Measurements from ENCODE around the gene TCEAL8. TPM values are rescaled to one million over a fixed set of nuclear protein-coding genes. Genes with fewer than 3 reads are reported as not detected.

The TCEAL8 gene
- total and polyA plus RNA-seq, 2 of the 8 experiments (the other 6 are each of a cell fraction or from before 2014, with no cell fraction given) = 47.2 to 82.2 TPM

DNA sequence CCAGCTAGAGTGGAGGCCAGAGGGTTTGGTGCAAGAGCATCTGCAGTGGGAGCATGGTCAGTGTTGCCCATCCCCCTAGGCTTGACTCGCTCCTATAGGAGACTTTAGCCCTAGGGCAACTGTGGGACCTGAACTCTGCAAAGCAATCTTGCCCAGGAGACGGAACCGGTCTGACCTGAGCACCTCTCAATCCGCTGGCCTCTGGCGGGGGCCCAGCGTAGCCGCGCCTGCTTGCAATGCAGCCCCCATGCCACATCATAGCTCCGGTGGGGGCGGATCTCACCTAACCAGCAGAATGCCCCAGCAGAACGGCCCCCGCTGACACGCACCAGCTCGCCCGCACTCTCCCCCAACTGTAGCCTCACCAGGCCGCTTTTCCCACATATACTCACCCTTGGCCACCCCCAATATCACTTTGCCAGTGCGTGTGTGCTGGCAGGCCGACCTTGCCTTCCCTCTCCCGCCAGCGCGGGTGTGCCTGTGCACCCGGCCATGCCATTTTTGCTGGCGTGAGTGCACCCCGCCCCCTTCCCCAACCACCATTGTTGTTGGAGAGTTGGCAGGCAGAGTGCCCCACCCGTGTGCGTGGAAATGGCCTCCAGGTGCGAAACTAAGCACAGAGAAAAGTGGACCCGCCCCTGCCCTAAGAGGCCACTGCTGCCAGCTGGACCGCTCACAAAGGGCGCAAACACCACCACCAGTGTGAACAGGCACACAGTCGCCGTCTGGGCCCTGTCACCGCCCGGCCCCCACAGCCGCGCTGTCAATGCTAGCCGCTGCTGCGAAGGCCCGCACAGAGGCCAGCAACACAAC is 34.2 kb downstream of the TCEAL8 start:
- WGBS, 2 experiments (ENCODE audit: extremely low coverage in 1 of 2, insufficient coverage in 1 of 2, insufficient read length in 1 of 2, insufficient replicate concordance in 2 of 2, low coverage in 1 of 2, low lambda C conversion rate in 2 of 2, missing lambda C conversion rate in 1 of 2) = 28% methylated on average over 25 of the region's 39 CpGs; no CpG with 5 or more reads in 1 of the 2 experiments
- no peak overlapping the region for H3K56ac ChIP-seq (replicated peaks; ENCODE audit: insufficient read length, low read depth, low read length)
- H4K91ac ChIP-seq (replicated peaks; ENCODE audit: insufficient read length, low read length) = no peak overlapping the region
- H3K9me3 ChIP-seq (ENCODE audit: insufficient read depth in 2 of 2, low read depth in 1 of 2, low read length in 1 of 2) = no peaks in the 10 kb centered on the region
- no peaks in the 10 kb centered on the region; the same call in 1 of the 2 replicates for H3K23me2 ChIP-seq (ENCODE audit: low read depth, low read length)
- no peaks in the 10 kb centered on the region; a peak in 1 of 7 replicates for H3K27me3 ChIP-seq (replicated peaks in 1 of 4; ENCODE audit: control insufficient read depth in 3 of 4, extremely low read depth in 1 of 4, insufficient read depth in 3 of 4, low read length in 3 of 4)
- no peak overlapping the region for H3K27ac ChIP-seq (ENCODE audit: low read depth, low read length)
- H4K20me1 ChIP-seq (replicated peaks in 1 of 2; ENCODE audit: control insufficient read depth in 1 of 2, insufficient read depth in 2 of 2, low read length in 2 of 2) = no peaks in the 10 kb centered on the region
- no peak overlapping the region for H2AK5ac ChIP-seq (ENCODE audit: low read depth, low read length)
- no peak overlapping the region; a peak in 1 of 7 replicates for H3K9ac ChIP-seq (replicated peaks in 1 of 4; ENCODE audit: extremely low read depth in 1 of 4, low read depth in 3 of 4, low read length in 3 of 4)
- TF ChIP-seq YY1 (IDR thresholded peaks at IDR 0.05; ENCODE audit: low read depth, low read length) (no peak), HDAC2 (IDR thresholded peaks at IDR 0.05; ENCODE audit: borderline replicate concordance in 1 of 2, low read depth in 2 of 2, low read length in 2 of 2) (no peak), RXRA (IDR thresholded peaks at IDR 0.05; ENCODE audit: insufficient read depth, low read depth, low read length) (no peak), RAD21 (IDR thresholded peaks at IDR 0.05 in 1 of 2, conservative IDR thresholded peaks at IDR 0.05 in 1 of 2; ENCODE audit: low read depth in 2 of 2, low read length in 2 of 2) (no peak), BACH1 (IDR thresholded peaks at IDR 0.05; ENCODE audit: low read length) (no peak), RBBP5 (IDR thresholded peaks at IDR 0.05; ENCODE audit: borderline replicate concordance, low read depth, low read length) (no peak)
- FAIRE-seq (no peak), DNase-seq (ENCODE audit: low read depth in 1 of 2, low spot score in 2 of 2) (no peak)
- H2AFZ ChIP-seq (ENCODE audit: low read length) = peak overlapping the region; percentile 62; the same call in 1 of the 2 replicates
- H2BK12ac ChIP-seq (ENCODE audit: low read depth, low read length) = 0 out of 2 replicates have a peak overlapping the region, but pooled peaks have one; percentile 17
- peaks cover 0 to 10% (median 1%) of the 10 kb centered on the region in 4 experiments; a peak in 3 of 7 replicates for H3K4me1 ChIP-seq (replicated peaks in 1 of 4; ENCODE audit: control insufficient read depth in 3 of 4, insufficient read depth in 4 of 4, low read length in 3 of 4)
- peak overlapping the region; percentile 25; the same call in 1 of the 2 replicates for H4K8ac ChIP-seq (ENCODE audit: extremely low read depth, insufficient read depth, low read length)
- peak overlapping the region; percentile 27 to 59 (median 38) for H3K4me3 ChIP-seq (ENCODE audit: extremely low read depth in 1 of 4, insufficient read depth in 2 of 4, low read depth in 3 of 4, low read length in 4 of 4)
- H3K36me3 ChIP-seq (ENCODE audit: control insufficient read depth in 2 of 4, insufficient read depth in 4 of 4, low read length in 3 of 4) = peaks cover 0 to 13% (median 1%) of the 10 kb centered on the region in 4 experiments; a peak in 1 of 8 replicates
- POLR2A ChIA-PET (ENCODE audit: partially characterized antibody) = interaction anchor here (1.0 to 1.1 kb wide), 2 partner anchors 16 to 34 kb away, joined by 3 read pairs; partner anchors contain the start of gene TCEAL8
- no peak overlapping the region for H3K4ac ChIP-seq (replicated peaks; ENCODE audit: insufficient read length, low read depth, low read length)
- no peak overlapping the region for H3K18ac ChIP-seq (ENCODE audit: extremely low read depth, low read length)
- no peak overlapping the region for H2BK15ac ChIP-seq (ENCODE audit: low read length)
- 0 out of 4 replicates have a peak, but pooled peaks cover 0 to 3% of the 10 kb centered on the region in 2 experiments for H3K79me2 ChIP-seq (ENCODE audit: control insufficient read depth in 1 of 2, insufficient read depth in 2 of 2, low read length in 2 of 2)
- H2BK20ac ChIP-seq (ENCODE audit: low read length) = no peak overlapping the region
- no peak overlapping the region for H3K14ac ChIP-seq (ENCODE audit: insufficient read length)
- no peak overlapping the region for H4K5ac ChIP-seq (ENCODE audit: insufficient read length, low read depth, low read length)
- H2BK120ac ChIP-seq (replicated peaks; ENCODE audit: low read depth, low read length) = no peak overlapping the region
- no peak overlapping the region for H2BK5ac ChIP-seq (ENCODE audit: low read depth, low read length)
- H3K4me2 ChIP-seq (ENCODE audit: insufficient read depth in 1 of 2, low read depth in 2 of 2, low read length in 2 of 2) = peak overlapping the region; percentile 72 to 78
- CTCF ChIA-PET (ENCODE audit: partially characterized antibody) = interaction anchor here (0.9 kb wide), 1 partner anchor 9 kb away, joined by 3 read pairs; no protein-coding TSS in a partner anchor
- no peak overlapping the region for H3K23ac ChIP-seq (ENCODE audit: insufficient read length)
- H3K79me1 ChIP-seq (ENCODE audit: low read depth, low read length) = no peaks in the 10 kb centered on the region

Data from H1 (cell line).